GM19193 (cell line): Measurements from ENCODE around the gene PDE6G.

ENCODE experiments used
- POLR2A ChIP-seq: IDR thresholded peaks from 4 replicates; pipeline ENCODE4 v1.6.1; 2011; ENCODE audit not compliant: insufficient read depth, insufficient read length; ENCODE audit errors: extremely low read depth

PDE6G gene

DNA sequence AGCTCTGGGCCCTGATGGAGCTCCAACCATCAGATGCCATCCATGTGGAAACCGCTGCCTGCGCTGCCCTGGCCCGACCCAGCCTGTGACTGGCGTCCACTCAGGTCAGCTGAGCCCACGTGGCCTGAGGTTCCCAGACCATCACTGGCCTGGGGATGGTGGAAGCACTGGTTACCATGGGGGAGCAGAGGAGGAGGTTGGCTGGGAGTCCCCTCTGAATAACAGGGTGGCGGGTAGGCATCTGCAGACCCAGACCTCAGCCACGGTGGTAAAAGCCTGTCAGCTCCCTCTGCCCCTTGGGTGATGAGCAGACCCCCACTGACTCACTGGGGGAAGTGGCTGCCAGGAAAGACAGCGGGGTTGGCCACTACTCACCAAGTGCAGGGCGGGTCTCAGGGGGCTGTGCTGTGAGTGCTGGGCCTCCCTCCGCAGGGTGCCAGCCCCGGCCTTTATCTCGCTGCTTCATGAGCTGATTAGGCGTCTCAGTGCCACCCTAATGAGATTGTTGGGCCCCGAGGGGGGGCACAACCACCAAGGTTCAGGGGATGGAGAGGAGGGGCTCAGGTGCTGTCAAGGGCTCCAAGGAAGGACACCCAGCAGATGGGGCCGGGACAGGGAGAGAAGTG, at the start of gene PDE6G:
Gene PDE6G (minus strand): TSS at position 425 of the 626 bp plus-strand sequence. CDS start 3,237 bp downstream, outside the sequence.
- no peak for TF ChIP-seq POLR2A

DNA sequence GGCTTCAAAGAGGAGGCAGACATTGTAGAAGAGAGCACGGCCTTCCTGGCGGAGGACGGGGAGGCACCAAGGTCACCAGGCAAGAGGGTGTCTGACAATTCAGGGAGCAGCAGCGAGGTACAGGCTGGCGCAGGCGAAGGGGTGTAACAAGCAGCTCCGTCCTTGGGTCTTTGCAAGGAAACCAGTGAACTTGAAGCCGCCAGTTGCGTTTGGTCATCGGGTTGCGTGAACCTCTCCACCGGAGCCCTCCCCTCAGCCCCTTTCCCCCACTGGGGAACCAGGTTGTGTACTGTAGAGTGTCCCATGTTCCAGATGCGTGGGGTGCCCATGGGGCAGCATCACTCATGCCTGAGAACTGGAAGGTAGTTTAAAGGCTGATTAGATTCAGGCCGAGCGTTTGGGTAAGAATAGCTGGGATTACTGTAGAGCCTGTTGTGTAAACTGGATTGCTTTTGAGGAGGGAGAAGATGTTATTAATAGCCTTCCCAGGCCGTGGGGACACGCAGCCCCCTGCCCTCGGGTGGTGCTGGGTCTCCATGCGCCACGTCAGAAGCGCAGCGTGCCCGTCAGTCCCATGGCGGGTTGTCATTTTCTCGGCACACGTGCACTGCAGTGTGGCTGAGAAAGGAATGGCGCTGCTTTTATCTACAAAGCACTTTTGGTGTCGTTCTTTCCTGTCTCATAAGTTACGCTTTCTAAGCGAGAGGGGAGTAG, 49.3 kb upstream of the PDE6G start:
- no peak for TF ChIP-seq POLR2A

DNA sequence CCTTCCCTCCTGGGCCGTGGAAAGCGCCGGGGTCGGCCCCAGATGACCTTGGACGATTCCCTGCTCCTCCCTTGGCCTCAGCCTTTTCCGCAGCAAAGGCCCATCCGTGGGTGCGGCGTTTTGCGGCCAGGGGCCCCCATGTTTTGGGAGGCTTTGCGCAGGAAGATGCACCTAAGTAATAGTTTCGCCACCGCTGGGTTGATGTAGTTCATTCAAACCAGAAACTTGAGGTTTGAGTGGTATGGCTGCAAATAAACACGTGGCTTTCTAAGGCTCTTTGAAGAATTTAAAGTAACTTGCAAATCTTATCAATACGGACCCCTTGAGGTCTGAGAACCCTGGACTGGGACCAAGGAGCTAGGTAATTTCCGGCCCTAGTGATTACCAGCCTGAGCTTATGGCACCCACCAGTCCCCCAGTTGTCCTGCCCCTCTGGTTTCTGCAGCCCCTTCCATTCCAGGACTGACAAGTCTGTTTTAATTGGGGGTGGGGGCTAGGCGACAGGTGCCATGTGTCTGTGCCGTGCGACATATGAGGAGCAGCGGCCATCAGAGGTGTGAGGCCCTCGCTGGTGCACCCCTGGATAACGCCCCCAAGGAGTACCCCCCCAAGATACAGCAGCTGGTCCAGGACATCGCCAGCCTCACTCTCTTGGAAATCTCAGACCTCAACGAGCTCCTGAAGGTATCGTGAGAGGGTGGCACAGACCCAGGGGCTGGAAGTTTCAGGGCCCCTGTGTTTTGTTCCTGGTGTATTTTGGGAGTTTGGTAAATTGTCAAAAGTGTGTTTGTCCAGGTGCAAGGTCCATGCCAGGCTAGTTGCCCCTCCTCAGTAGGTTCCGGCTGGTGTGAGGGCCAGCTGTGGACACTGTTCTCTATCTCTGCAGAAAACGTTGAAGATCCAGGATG, 47.7 kb upstream of the PDE6G start:
- TF ChIP-seq POLR2A: no peak

DNA sequence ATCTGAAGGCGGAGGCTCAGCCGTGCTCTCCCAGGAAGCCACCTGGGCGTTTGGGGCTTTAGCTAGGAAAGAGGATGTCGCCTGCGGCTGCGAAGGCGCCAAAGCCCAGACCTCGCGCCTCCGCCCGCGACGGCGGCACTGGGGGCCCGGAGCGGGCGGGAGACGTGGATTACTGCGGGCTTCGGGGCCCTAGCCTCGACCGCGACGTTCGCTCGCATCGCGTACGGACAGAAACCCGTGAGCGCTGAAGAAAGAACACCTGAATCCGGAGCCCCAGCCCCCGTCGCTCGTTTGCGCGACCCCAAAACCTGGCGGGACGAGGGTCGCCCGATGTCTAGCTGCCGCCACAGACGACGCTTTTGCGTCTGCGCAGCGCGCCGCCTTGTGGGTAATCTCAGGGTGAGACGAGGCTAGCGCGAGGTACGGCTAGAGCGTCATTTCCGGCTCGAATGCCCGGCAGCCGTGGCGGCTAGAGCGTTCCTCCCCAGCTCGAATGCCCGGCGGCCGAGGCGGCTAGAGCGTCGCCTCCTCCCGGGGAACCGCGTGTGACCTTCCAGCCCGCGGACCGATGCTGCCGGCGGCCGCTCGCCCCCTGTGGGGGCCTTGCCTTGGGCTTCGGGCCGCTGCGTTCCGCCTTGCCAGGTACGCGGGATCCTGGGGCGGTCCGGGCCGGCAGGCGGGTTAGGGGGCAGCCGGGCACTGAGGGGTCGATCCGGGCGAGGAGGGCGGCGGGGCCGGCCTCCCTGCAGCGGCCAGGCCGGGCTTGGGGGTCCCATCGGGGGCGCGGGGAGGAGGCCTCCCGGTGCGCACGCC, 46.8 kb upstream of the PDE6G start, which contains the start of gene MRPL12:
Gene MRPL12 (plus strand): TSS at position 434 of the 813 bp plus-strand sequence. CDS start 135 bp downstream, at position 569.
- TF ChIP-seq POLR2A: peak; percentile 97

DNA sequence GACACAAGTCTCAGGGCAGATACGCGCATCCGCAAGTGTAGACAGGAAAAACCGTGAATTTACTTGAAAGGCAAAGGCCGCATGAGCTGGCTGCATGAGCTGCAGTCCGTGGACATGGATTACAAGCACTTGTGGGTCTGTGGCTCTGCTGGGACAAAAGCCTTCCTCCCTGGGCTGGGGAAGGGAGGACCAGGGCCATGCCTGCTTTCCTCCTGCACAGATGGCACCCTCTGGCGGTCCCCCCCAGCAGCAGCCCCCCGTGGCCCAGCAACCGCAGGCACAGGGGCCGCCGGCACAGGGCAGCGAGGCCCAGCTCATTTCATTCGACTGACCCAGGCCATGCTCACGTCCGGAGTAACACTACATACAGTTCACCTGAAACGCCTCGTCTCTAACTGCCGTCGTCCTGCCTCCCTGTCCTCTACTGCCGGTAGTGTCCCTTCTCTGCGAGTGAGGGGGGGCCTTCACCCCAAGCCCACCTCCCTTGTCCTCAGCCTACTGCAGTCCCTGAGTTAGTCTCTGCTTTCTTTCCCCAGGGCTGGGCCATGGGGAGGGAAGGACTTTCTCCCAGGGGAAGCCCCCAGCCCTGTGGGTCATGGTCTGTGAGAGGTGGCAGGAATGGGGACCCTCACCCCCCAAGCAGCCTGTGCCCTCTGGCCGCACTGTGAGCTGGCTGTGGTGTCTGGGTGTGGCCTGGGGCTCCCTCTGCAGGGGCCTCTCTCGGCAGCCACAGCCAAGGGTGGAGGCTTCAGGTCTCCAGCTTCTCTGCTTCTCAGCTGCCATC, 45.1 kb upstream of the PDE6G start:
- TF ChIP-seq POLR2A: peak; percentile 35

DNA sequence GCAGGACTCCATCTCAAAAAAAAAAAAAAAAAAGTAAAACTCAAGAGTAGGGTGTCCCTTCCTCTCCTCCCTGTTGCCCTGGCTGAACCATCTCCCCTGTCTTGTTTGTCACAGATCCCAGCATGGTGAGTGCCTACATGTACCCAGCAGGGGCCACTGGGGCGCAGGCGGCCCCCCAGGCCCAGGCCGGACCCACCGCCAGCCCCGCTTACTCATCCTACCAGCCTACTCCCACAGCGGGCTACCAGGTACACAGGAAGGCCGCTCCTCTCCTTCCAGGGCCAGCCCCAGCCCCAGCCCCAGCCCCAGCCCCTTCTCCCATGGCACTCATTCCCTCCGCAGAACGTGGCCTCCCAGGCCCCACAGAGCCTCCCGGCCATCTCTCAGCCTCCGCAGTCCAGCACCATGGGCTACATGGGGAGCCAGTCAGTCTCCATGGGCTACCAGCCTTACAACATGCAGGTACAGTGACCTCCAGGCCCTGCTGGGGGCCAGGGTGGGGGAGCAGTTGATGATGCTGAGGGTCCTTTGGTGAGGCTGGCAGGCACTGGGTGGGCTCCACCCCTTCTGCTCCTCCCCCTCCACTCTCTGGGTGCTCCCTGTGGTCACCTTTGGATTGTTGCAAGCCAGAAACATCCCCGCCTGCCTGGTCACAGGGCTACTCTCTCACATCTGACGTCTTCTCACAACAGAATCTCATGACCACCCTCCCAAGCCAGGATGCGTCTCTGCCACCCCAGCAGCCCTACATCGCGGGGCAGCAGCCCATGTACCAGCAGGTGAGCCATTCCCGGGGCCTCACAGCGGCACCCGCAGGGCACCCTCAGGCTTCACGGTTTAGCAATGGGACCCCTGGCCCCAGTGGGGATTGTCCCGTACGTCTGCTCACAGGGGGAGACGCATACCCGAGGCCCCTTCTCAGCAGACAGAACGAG, 44.3 kb upstream of the PDE6G start:
- peak; percentile 15 for TF ChIP-seq POLR2A

DNA sequence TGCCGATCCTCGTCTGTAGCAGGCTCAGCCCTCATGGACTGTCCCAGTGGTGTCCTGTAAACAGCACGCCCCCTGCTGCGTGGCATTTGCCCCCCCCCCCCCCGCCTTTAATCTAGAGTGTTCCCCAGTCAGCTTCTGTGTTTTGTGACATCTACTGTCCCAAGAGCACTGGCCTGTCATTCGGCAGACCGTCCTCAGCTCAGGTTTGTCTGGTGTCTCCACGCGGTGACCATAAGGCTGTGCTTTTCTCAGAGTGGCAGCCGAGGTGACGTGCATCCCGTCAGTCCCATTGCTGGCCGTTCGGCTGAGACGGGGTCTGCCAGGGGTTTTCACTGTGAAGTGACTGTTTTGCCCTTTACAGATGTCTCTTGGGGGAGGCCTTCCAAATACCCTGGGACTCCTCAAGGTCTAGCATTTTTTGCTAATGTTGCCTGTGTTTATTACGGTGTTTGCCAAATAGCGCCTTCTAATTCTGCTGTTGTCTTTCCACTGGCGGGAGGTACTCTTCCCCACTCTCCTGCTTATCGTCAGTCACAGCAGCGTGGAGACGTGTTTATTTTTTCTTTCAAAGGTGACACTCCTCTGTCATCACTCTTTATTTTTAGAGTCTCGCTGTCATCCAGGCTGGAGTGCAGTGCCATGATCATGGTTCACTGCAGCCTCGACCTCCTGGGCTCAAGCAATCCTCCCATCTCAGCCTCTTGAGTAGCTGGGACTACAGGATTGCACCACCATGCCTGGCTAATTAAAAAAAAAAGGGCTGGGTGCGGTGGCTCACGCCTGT, 41.1 kb upstream of the PDE6G start:
- no peak for TF ChIP-seq POLR2A

DNA sequence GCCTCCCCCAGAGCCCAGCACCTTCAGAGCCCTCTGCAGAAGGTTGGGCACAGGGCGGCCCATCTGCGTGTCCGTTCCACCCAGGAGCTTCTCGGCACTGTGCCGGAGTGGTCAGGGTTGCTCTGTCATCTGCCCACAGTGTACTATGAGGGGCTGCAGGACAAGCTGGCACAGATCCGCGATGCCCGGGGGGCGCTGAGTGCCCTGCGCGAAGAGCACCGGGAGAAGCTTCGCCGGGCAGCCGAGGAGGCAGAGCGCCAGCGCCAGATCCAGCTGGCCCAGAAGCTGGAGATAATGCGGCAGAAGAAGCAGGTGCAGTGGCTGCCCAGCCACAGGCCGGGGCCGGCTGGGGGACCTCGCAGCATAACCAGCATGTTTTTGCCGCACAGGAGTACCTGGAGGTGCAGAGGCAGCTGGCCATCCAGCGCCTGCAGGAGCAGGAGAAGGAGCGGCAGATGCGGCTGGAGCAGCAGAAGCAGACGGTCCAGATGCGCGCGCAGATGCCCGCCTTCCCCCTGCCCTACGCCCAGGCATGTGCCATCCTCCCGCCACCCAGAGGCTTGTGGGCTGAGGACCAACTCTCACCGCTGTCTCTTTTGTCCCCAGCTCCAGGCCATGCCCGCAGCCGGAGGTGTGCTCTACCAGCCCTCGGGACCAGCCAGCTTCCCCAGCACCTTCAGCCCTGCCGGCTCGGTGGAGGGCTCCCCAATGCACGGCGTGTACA, 40.0 kb upstream of the PDE6G start:
- TF ChIP-seq POLR2A: no peak

DNA sequence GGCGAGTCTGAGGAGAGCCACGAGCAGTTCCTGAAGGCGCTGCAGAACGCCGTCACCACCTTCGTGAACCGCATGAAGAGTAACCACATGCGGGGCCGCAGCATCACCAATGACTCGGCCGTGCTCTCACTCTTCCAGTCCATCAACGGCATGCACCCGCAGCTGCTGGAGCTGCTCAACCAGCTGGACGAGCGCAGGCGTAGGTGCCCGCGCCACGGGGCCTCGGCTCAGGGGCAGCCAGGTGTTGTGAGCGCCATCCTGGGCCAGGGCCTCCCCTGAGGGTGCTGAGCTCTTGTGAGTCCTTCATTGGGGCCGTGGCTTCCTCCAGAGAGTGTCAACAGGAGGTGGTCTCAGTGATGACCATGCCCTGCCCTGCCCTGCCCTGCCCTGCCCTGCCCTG, 39.5 kb upstream of the PDE6G start:
- TF ChIP-seq POLR2A: no peak

DNA sequence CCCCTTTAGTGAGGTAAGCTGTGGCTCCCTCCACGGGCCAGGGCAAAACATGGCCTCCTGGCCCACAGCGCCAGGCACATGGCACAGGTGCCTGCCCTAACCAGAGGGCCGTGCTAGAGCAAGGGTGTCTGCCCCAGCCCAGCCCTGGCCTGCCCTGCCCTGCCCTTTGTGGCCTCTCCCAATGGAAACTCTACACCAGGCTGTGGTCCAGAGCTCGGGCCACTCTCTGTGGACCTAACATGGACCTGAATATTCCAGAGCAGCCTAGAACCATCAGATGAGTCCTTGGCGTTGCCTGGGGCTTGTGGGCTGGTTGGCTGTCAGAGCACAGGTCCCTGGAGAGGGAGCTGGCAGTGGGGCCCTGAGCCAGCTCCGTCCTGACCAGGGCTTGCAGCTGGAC, 38.9 kb upstream of the PDE6G start:
- TF ChIP-seq POLR2A: no peak

DNA sequence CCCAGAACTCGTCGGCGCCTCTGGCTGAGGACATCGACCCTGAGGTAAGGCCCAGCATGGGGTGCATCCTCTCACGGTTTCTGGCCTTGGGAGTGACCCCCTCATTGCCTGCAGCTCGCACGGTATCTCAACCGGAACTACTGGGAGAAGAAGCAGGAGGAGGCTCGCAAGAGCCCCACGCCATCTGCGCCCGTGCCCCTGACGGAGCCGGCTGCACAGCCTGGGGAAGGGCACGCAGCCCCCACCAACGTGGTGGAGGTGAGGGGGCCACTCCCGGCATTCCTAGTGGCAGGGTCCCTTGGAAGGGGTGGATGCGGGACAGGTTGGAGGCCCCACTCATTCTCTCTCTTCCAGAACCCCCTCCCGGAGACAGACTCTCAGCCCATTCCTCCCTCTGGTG, 38.5 kb upstream of the PDE6G start:
- TF ChIP-seq POLR2A: no peak
